BE2C (cell line): ENCODE results near the gene TMEM9.

Experiments used
- DNase-seq: peaks from one replicate; pipeline ENCODE4 v3.0.0-alpha.2; 2020
- H3K27me3 ChIP-seq: fragments of 250-450 bp; sonication (Bioruptor Pico); 2 replicates; pipeline ENCODE4 v1.5.1; 2020; ENCODE audit warnings: mild to moderate bottlenecking
- H3K36me3 ChIP-seq: fragments of 250-450 bp; sonication (Bioruptor Pico); 2 replicates; pipeline ENCODE4 v1.5.1; 2020; ENCODE audit warnings: mild to moderate bottlenecking
- H3K4me1 ChIP-seq: fragments of 250-450 bp; sonication (Bioruptor Pico); 2 replicates; pipeline ENCODE4 v1.5.1; 2020
- H3K4me3 ChIP-seq: 2 replicates; pipeline ENCODE4 v1.5.1; 2011; ENCODE audit warnings: low read depth, low read length
- H3K9me3 ChIP-seq: fragments of 250-450 bp; sonication (Bioruptor Pico); 2 replicates; pipeline ENCODE4 v1.5.1; 2020
- CTCF ChIP-seq: IDR thresholded peaks from 2 replicates; pipeline ENCODE4 v1.5.1; 2012; ENCODE audit warnings: mild to moderate bottlenecking, low read depth, low read length

The TMEM9 gene

GRCh38 chr1:201119206-201120197 is 34.8 kb downstream of the TMEM9 start:
- peak; percentile 60 for DNase-seq
- TF ChIP-seq CTCF: peak; percentile 89
- H3K4me1 ChIP-seq: no peaks in the 10 kb centered on the region
- H3K4me3 ChIP-seq: no peak overlapping the region
- no peaks in the 10 kb centered on the region for H3K36me3 ChIP-seq
- no peaks in the 10 kb centered on the region; the same call in 1 of the 2 replicates for H3K9me3 ChIP-seq
- H3K27me3 ChIP-seq: peaks cover 16% of the 10 kb centered on the region

GRCh38 chr1:201116091-201116490 is 38.2 kb downstream of the TMEM9 start:
- DNase-seq: no peak
- no peak for TF ChIP-seq CTCF
- Histone ChIP-seq H3K9me3 (no peaks in the 10 kb centered on the region; the same call in 1 of the 2 replicates), H3K4me1 (no peaks in the 10 kb centered on the region), H3K4me3 (no peak overlapping the region), H3K27me3 (peaks cover 17% of the 10 kb centered on the region), H3K36me3 (no peaks in the 10 kb centered on the region)

- Histone ChIP-seq H3K36me3 (no peaks in the 10 kb centered on the region), H3K27me3 (peaks cover 17% of the 10 kb centered on the region), H3K4me3 (no peak overlapping the region), H3K4me1 (no peaks in the 10 kb centered on the region), H3K9me3 (no peaks in the 10 kb centered on the region; the same call in 1 of the 2 replicates)
- DNase-seq: no peak
- no peak for TF ChIP-seq CTCF
Observed at GRCh38 chr1:201115390-201115937, 38.8 kb downstream of the TMEM9 start.

- H3K4me3 ChIP-seq: peak overlapping the region; percentile 73
- TF ChIP-seq CTCF: peak; percentile 89
- DNase-seq: peak; percentile 92
- peaks cover 14% of the 10 kb centered on the region for H3K27me3 ChIP-seq
- no peaks in the 10 kb centered on the region; the same call in 1 of the 2 replicates for H3K9me3 ChIP-seq
- no peaks in the 10 kb centered on the region for H3K4me1 ChIP-seq
- no peaks in the 10 kb centered on the region for H3K36me3 ChIP-seq
Observed at GRCh38 chr1:201114245-201115131, 39.8 kb downstream of the TMEM9 start.

GRCh38 chr1:201113451-201114244 is 40.6 kb downstream of the TMEM9 start:
- Histone ChIP-seq H3K27me3 (peaks cover 14% of the 10 kb centered on the region), H3K9me3 (no peaks in the 10 kb centered on the region), H3K4me1 (no peaks in the 10 kb centered on the region), H3K4me3 (peak overlapping the region; percentile 73), H3K36me3 (no peaks in the 10 kb centered on the region)
- no peak for DNase-seq
- no peak for TF ChIP-seq CTCF
